Measurements from ENCODE around the gene C19orf85. TPM values are rescaled to one million over a fixed set of nuclear protein-coding genes. Genes with fewer than 3 reads are reported as not detected.

The C19orf85 gene
- polyA plus RNA-seq, 1 of the 3 experiments (the other 2 are of a cell fraction), result not detected

DNA sequence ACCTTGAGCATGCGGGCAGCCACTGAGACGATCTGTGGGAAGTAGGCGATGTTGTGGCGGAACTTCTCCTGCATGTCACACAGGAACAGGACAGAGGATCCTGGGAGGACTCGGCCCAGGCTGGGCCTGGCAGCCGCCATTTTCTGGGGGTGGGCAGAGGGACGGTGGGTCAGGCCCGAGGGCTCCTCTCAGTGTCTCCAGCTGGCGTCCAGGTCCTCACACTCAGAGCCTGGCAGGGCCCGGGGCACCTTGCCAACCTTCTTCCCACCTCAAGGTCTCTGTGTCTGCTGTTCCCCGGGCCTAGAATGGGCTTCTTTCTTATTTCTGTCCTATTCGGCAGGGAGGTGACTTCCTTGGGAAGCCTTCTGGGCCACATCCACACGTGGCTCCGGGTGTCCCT lies 8.2 kb downstream of the C19orf85 start:
- H3K27me3 ChIP-seq (ENCODE audit: insufficient read depth), result peaks cover 11% of the 10 kb centered on the region
- 94% methylated on average over 10 of the region's 14 CpGs for WGBS (ENCODE audit: low lambda C conversion rate)
- H3K4me2 ChIP-seq, result no peak overlapping the region

More for the DNA sequence above, 8.2 kb downstream of the C19orf85 start:
- H3K27ac ChIP-seq (ENCODE audit: low read depth in 2 of 2, low read length in 1 of 2), result no peak overlapping the region
- peaks cover 15% of the 10 kb centered on the region for H4K20me1 ChIP-seq (ENCODE audit: insufficient read depth)
- no peak overlapping the region for H3K4me3 ChIP-seq (ENCODE audit: low read depth in 2 of 2, low read length in 1 of 2)
- ChIA-PET CTCF (interaction anchor here (1.4 kb wide), 1 partner anchor 11 kb away, joined by 3 read pairs; no protein-coding TSS in a partner anchor), POLR2A (no interaction called here)
- no peak overlapping the region for H3K9ac ChIP-seq
- H3K4me1 ChIP-seq (ENCODE audit: control insufficient read depth in 1 of 2, insufficient read depth in 2 of 2, low read depth in 1 of 2, low read length in 1 of 2), result peaks cover 9 to 24% of the 10 kb centered on the region in 2 experiments; a peak in 2 of 4 replicates
- peaks cover 26% of the 10 kb centered on the region for H3F3A ChIP-seq (replicated peaks; ENCODE audit: insufficient read depth)
- H3K9me3 ChIP-seq, result no peaks in the 10 kb centered on the region
- no peak for TF ChIP-seq RAD21 (IDR thresholded peaks at IDR 0.05; ENCODE audit: low read length)
- TF ChIP-seq, protein P1, sequence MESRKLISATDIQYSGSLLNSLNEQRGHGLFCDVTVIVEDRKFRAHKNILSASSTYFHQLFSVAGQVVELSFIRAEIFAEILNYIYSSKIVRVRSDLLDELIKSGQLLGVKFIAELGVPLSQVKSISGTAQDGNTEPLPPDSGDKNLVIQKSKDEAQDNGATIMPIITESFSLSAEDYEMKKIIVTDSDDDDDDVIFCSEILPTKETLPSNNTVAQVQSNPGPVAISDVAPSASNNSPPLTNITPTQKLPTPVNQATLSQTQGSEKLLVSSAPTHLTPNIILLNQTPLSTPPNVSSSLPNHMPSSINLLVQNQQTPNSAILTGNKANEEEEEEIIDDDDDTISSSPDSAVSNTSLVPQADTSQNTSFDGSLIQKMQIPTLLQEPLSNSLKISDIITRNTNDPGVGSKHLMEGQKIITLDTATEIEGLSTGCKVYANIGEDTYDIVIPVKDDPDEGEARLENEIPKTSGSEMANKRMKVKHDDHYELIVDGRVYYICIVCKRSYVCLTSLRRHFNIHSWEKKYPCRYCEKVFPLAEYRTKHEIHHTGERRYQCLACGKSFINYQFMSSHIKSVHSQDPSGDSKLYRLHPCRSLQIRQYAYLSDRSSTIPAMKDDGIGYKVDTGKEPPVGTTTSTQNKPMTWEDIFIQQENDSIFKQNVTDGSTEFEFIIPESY (IDR thresholded peaks at IDR 0.05; ENCODE audit: borderline replicate concordance, low read depth), result no peak
- TF ChIP-seq, protein P2, sequence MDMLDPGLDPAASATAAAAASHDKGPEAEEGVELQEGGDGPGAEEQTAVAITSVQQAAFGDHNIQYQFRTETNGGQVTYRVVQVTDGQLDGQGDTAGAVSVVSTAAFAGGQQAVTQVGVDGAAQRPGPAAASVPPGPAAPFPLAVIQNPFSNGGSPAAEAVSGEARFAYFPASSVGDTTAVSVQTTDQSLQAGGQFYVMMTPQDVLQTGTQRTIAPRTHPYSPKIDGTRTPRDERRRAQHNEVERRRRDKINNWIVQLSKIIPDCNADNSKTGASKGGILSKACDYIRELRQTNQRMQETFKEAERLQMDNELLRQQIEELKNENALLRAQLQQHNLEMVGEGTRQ (IDR thresholded peaks at IDR 0.05; ENCODE audit: borderline replicate concordance, low read depth, low read length), result no peak
- no peak for TF ChIP-seq JUND (IDR thresholded peaks at IDR 0.05)
- no peak for TF ChIP-seq RCOR1 (IDR thresholded peaks at IDR 0.05; ENCODE audit: low read length)
- TF ChIP-seq, protein P3, sequence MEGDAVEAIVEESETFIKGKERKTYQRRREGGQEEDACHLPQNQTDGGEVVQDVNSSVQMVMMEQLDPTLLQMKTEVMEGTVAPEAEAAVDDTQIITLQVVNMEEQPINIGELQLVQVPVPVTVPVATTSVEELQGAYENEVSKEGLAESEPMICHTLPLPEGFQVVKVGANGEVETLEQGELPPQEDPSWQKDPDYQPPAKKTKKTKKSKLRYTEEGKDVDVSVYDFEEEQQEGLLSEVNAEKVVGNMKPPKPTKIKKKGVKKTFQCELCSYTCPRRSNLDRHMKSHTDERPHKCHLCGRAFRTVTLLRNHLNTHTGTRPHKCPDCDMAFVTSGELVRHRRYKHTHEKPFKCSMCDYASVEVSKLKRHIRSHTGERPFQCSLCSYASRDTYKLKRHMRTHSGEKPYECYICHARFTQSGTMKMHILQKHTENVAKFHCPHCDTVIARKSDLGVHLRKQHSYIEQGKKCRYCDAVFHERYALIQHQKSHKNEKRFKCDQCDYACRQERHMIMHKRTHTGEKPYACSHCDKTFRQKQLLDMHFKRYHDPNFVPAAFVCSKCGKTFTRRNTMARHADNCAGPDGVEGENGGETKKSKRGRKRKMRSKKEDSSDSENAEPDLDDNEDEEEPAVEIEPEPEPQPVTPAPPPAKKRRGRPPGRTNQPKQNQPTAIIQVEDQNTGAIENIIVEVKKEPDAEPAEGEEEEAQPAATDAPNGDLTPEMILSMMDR (IDR thresholded peaks at IDR 0.05), result no peak
- no peak for TF ChIP-seq FOXJ3 (CRISPR knock-in tag; IDR thresholded peaks at IDR 0.05)
- TF ChIP-seq EP300 (IDR thresholded peaks at IDR 0.05; ENCODE audit: borderline replicate concordance in 1 of 2, low read depth in 1 of 2, low read length in 1 of 2), result no peak
- TF ChIP-seq FOXM1 (IDR thresholded peaks at IDR 0.05; ENCODE audit: low read depth), result no peak
- no peak for TF ChIP-seq NFIC (IDR thresholded peaks at IDR 0.05; ENCODE audit: borderline replicate concordance)
- TF ChIP-seq TAF1 (IDR thresholded peaks at IDR 0.05; ENCODE audit: borderline replicate concordance, low read depth, low read length), result no peak
- no peak for TF ChIP-seq SMC3 (IDR thresholded peaks at IDR 0.05; ENCODE audit: low read depth, low read length)
- no peak for TF ChIP-seq YY1 (IDR thresholded peaks at IDR 0.05; ENCODE audit: low read depth)
- TF ChIP-seq GABPA (IDR thresholded peaks at IDR 0.05; ENCODE audit: low read depth), result no peak
- TF ChIP-seq GATA2 (CRISPR knock-in tag; IDR thresholded peaks at IDR 0.05), result no peak
- no peak for DNase-seq
- no peaks in the 10 kb centered on the region for H3K36me3 ChIP-seq (replicated peaks in 1 of 2; ENCODE audit: control insufficient read depth in 1 of 2, insufficient read depth in 2 of 2, low read length in 1 of 2)
- H3K9me2 ChIP-seq, result no peaks in the 10 kb centered on the region
- peaks cover 12% of the 10 kb centered on the region; the same call in 1 of the 2 replicates for H3K79me2 ChIP-seq (ENCODE audit: insufficient read depth)
- no peak overlapping the region for H2AFZ ChIP-seq (ENCODE audit: low read depth)

Data from SK-N-SH (cell line).